Parathyroid adenoma (tissue), 2 donors: ENCODE results near the gene SFTPD.
"Not testable (repeated sequence)": the region's sequence is repeated elsewhere in the genome, so short reads cannot be mapped to it uniquely, and the experiment has no call there.

Experiments used
- H2AFZ ChIP-seq: fragments of 300-600 bp; sonication (generic); one replicate; pipeline ENCODE4 v1.7.0; 2017; ENCODE audit warnings: antibody characterized with exemption, mild to moderate bottlenecking
- H3K27ac ChIP-seq: fragments of 300-600 bp; sonication (generic); one replicate; pipeline ENCODE4 v1.7.0; 2017
- H3K27me3 ChIP-seq: fragments of 300-600 bp; sonication (generic); one replicate; pipeline ENCODE4 v1.7.0; 2017; ENCODE audit warnings: low read length; ENCODE audit not compliant: control insufficient read depth, insufficient read depth
- H3K36me3 ChIP-seq: fragments of 300-600 bp; sonication (generic); one replicate; pipeline ENCODE4 v1.7.0; 2017; ENCODE audit warnings: low read length; ENCODE audit not compliant: control insufficient read depth, insufficient read depth
- H3K4me1 ChIP-seq: fragments of 300-600 bp; sonication (generic); one replicate; pipeline ENCODE4 v1.7.0; 2017; ENCODE audit warnings: control low read depth
- H3K4me2 ChIP-seq: fragments of 300-600 bp; sonication (generic); one replicate; pipeline ENCODE4 v1.7.0; 2017; ENCODE audit warnings: low read length
- H3K4me3 ChIP-seq: fragments of 300-600 bp; sonication (generic); one replicate; pipeline ENCODE4 v1.7.0; 2017; ENCODE audit warnings: low read depth, low read length
- H3K79me2 ChIP-seq: fragments of 300-600 bp; sonication (generic); one replicate; pipeline ENCODE4 v1.7.0; 2017; ENCODE audit warnings: control low read depth
- H3K9ac ChIP-seq: fragments of 300-600 bp; sonication (generic); one replicate; pipeline ENCODE4 v1.7.0; 2017; ENCODE audit warnings: mild to moderate bottlenecking
- H3K9me3 ChIP-seq: fragments of 300-600 bp; sonication (generic); one replicate; pipeline ENCODE4 v1.7.0; 2017; ENCODE audit warnings: low read length; ENCODE audit not compliant: control insufficient read depth
- TF ChIP-seq, protein P1 (sequence below): fragments of 300-600 bp; sonication (generic); IDR thresholded peaks from one replicate; pipeline ENCODE4 v1.7.0; 2017; ENCODE audit warnings: antibody characterized with exemption, mild to moderate bottlenecking
- donor health status: primary hyperparathyroidism.

SFTPD gene

GRCh38 chr10:79948976-79949722 is at the start of gene SFTPD:
SFTPD (minus strand) TSS chr10:79949105; CDS start chr10:79946659, 2,446 bp downstream.
- no peaks in the 10 kb centered on the region for H3K79me2 ChIP-seq
- H3K4me2 ChIP-seq = no peak within 1 kb of the TSS
- no peaks in the 10 kb centered on the region for H3K9me3 ChIP-seq
- no peaks in the 10 kb centered on the region for H3K36me3 ChIP-seq
- no peak within 1 kb of the TSS for H3K4me3 ChIP-seq
- no peak within 1 kb of the TSS for H3K27ac ChIP-seq
- H3K9ac ChIP-seq = no peak within 1 kb of the TSS
- no peaks in the 10 kb centered on the region for H3K4me1 ChIP-seq
- no peak within 1 kb of the TSS for H2AFZ ChIP-seq
- no peaks in the 10 kb centered on the region for H3K27me3 ChIP-seq
- TF ChIP-seq, protein P1, sequence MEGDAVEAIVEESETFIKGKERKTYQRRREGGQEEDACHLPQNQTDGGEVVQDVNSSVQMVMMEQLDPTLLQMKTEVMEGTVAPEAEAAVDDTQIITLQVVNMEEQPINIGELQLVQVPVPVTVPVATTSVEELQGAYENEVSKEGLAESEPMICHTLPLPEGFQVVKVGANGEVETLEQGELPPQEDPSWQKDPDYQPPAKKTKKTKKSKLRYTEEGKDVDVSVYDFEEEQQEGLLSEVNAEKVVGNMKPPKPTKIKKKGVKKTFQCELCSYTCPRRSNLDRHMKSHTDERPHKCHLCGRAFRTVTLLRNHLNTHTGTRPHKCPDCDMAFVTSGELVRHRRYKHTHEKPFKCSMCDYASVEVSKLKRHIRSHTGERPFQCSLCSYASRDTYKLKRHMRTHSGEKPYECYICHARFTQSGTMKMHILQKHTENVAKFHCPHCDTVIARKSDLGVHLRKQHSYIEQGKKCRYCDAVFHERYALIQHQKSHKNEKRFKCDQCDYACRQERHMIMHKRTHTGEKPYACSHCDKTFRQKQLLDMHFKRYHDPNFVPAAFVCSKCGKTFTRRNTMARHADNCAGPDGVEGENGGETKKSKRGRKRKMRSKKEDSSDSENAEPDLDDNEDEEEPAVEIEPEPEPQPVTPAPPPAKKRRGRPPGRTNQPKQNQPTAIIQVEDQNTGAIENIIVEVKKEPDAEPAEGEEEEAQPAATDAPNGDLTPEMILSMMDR = no peak

DNA sequence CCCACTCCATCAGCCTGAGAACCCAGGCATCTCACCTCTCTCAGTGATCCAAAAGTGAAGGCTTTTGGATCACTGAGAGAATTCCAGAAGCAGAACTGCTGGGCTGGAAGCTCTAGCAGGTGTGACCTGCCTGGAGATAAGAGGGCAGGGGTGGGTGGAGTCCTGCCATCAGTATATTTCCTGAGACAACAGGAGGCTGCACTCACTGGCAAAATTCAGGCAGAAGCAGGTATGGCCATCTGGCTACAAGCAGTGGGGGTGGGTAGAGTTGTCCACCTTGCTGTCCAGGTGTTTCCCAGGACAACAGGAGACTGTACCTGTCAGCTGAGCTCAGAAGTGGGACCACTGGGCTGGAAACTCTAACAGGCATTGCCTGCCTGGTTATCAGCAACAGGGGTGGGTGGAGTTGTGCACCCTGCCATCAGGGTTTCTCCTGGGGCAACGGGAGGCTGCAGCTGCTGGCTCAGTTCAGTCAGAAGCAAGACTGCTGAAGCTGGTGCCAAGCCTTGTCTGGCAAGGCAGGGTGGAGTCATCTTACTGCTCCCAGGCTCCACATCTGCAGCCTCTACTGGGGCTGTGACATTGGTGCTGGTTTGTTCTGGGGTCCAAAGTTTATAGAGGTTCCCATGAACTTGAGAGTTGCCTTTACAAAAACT is 47.2 kb upstream of the SFTPD start:
- Histone ChIP-seq H3K4me3 (no peak overlapping the region), H3K27me3 (no peaks in the 10 kb centered on the region), H3K36me3 (no peaks in the 10 kb centered on the region), H2AFZ (no peak overlapping the region), H3K9ac (no peak overlapping the region), H3K4me2 (no peak overlapping the region), H3K79me2 (no peaks in the 10 kb centered on the region), H3K9me3 (no peaks in the 10 kb centered on the region), H3K27ac (no peak overlapping the region), H3K4me1 (no peaks in the 10 kb centered on the region)
- TF ChIP-seq, protein P1 = no peak

DNA sequence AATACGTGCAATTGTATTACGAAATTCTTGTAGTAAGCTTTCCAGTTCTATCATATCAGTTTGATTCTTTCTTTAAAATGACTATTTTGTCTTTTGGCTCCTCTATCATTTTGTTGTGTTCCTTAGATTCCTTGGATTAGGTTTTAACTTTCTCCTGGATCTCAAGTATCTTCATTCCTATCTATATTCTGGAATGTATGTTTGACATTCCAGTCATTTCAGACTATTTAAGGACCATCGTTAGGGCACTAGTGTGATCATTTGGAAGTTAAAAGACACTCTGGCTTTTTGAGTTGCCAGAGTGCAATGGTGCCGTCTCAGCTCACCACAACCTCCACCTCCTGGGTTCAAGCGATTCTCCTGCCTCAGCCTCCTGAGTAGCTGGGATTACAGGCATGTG is 45.7 kb upstream of the SFTPD start:
- Histone ChIP-seq H3K27me3 (no peaks in the 10 kb centered on the region), H2AFZ (no peak overlapping the region), H3K9ac (no peak overlapping the region), H3K27ac (no peak overlapping the region), H3K9me3 (no peaks in the 10 kb centered on the region), H3K4me3 (no peak overlapping the region), H3K4me2 (no peak overlapping the region), H3K4me1 (no peaks in the 10 kb centered on the region), H3K79me2 (no peaks in the 10 kb centered on the region), H3K36me3 (no peaks in the 10 kb centered on the region)
- TF ChIP-seq, protein P1 = no peak

DNA sequence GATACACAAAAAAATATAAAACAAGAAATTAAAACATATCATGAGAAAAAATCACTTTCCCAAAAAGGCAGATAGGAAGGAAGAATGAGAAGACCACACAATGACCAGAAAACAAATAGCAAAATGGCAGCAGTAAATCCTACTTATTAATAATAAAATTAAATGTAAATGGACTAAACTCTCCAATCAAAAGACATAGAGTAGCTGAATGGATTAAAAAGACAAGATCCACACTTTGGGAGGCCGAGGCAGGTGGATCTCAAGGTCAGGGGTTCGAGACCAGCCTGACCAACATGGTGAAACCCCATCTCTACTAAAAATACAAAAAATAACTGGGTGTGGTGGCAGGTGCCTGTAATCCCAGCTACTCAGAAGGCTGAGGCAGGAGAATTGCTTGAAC is 39.3 kb upstream of the SFTPD start:
- H3K36me3 ChIP-seq, H3K9me3 ChIP-seq, H3K9ac ChIP-seq: not testable (repeated sequence)

DNA sequence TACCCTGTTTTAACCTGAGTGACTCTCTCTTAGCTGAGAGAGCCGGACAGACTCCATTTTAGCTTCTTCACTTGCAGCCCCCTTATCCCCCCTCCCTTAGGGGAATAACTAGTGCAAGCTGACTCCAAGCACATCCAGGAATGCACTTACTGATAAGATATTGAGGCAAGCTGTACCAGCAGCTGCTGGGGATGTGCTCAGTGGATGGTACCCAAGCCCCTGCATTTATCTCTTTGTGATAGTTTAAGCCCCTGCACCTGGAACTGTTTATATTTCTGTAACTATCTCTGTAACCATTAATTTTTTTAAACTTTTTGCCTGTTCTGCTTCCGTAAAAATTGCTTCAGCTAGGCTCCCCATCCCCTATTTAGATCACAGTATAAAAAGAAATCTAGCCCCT is 37.8 kb upstream of the SFTPD start:
- H3K9ac ChIP-seq, H3K4me2 ChIP-seq, H3K4me1 ChIP-seq, H3K27me3 ChIP-seq, H2AFZ ChIP-seq, H3K36me3 ChIP-seq, H3K79me2 ChIP-seq, H3K4me3 ChIP-seq, H3K27ac ChIP-seq, H3K9me3 ChIP-seq: not testable (repeated sequence)

More for the DNA sequence above, 39.3 kb upstream of the SFTPD start:
- not testable (repeated sequence) for H3K4me1 ChIP-seq, H3K4me2 ChIP-seq, H3K4me3 ChIP-seq, H3K27ac ChIP-seq, H2AFZ ChIP-seq, H3K79me2 ChIP-seq, H3K27me3 ChIP-seq
